ENCODE data around the gene SLC35D3.
"Not testable (repeated sequence)": the region's sequence is repeated elsewhere in the genome, so short reads cannot be mapped to it uniquely, and the experiment has no call there.

SLC35D3 gene

GRCh38 chr6:136921936-136922684 lies at the start of gene SLC35D3:
Gene SLC35D3 (plus strand): TSS chr6:136922301. CDS start chr6:136922429, 128 bp downstream.
- peak; percentile 29 for DNase-seq

DNA sequence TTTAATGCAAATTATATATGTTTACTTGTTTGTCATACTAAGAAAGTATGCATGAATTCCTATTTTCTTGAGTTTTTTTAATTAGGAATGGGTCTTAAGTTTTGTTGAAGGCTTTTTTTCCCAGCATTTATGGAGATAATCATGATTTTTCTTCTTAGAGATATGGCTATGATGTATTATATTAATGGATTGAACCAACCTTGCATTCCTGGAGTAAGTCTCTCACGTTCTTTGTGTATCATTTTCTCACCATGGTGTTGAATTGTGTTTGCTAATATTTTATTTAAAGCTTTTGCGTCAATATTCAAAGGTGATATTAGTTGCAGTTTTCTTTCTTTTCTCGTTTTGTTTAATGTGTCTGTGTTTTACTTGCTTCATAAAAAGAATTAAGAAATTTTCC lies 48.4 kb upstream of the SLC35D3 start:
- DNase-seq: no peak

GRCh38 chr6:136876469-136876868 lies 45.6 kb upstream of the SLC35D3 start:
- not testable (repeated sequence) for DNase-seq

DNA sequence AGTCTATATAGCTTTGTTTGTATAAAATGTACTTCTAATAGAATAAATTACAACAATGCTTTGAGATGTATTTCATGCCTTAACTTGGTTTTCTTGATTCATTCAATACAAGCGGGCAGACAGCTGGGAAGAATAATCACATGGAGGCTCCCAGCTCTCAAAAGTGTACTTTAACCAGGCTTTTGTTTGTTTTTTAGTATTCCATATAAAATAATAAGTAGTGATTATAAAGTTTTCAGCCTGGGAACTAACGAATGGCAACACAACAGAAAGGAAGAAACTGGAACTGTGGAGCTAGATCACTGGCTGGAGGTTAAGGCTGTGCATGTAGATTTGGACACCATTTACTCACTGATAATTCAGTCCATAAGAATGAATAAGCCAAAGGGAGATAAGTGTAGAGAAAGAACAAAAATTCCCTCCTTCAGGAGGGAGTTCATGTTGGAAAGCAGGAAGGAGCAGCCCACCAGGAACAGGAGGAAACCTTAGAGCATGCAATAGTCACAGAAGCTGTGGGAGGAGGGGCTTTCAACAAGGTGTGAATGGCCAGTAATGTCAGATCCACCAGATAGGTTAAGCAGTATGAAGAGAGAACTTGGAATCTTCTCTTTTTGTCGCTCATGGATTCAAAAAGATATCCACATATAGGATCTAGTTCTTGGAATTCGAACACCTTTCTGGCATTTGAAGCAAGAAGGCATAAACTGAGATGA lies 41.2 kb upstream of the SLC35D3 start:
- no peak for DNase-seq

- peak; percentile 3 for DNase-seq
Observed at GRCh38 chr6:136886091-136886490, 36.0 kb upstream of the SLC35D3 start.

DNA sequence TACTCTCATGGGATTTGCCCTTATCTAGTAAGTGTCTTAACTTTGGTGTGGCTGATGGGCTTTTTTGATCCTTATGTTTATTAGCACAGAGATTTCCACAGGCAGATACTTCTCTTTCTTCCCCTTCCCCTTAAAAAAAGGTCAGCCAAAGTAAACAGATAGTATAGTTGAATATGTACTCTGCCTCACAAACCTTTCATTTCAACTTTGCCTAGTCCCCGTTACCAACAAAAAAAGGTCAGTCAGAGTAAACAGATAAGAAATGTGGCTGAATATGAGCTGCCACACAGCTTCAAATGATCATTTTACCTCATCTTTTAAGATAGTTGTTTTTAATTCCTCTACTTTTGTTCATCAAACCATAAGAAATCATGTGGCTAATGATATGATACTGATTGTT lies 34.1 kb upstream of the SLC35D3 start:
- no peak for DNase-seq

GRCh38 chr6:136889271-136890193 lies 32.6 kb upstream of the SLC35D3 start:
- DNase-seq: no peak

DNA sequence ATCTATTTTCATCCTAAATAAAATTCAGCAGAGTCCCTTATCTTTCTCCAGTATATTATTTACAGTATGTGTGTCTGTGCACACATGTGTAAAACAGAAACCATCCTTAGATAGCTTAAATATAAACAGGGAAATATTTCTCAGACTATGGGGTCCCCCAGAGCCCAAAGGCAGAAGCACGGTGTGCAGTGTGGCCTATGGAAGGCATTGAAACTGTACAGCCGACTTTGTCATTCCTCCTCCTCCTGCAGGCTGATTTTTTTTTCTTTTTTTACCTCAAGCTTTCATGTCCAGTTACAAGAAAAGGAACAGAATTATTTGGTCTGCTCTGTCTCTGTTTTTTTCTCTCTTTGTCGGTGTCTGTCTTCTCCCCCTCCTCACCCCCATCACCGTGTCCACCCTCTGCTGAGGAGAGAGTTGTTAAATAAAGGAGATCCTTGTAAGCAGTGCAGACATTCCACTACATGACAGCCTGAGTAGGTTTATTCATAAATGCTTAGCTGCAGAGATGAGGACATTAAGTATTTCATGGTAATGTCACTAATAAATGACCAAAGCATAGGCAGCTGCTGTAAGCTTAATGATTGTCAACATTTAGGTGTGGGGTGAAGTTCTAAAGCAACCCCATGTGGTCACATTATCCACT lies 31.8 kb upstream of the SLC35D3 start:
- no peak for DNase-seq

GRCh38 chr6:136890986-136891385 lies 31.1 kb upstream of the SLC35D3 start:
- no peak for DNase-seq

- no peak for DNase-seq
Observed at GRCh38 chr6:136893187-136893586, 28.9 kb upstream of the SLC35D3 start.

GRCh38 chr6:136895901-136896300 lies 26.2 kb upstream of the SLC35D3 start:
- no peak for DNase-seq

- no peak for DNase-seq
Observed at GRCh38 chr6:136897071-136897470, 25.0 kb upstream of the SLC35D3 start.

GRCh38 chr6:136901212-136901784 lies 20.8 kb upstream of the SLC35D3 start:
- DNase-seq: no peak

DNA sequence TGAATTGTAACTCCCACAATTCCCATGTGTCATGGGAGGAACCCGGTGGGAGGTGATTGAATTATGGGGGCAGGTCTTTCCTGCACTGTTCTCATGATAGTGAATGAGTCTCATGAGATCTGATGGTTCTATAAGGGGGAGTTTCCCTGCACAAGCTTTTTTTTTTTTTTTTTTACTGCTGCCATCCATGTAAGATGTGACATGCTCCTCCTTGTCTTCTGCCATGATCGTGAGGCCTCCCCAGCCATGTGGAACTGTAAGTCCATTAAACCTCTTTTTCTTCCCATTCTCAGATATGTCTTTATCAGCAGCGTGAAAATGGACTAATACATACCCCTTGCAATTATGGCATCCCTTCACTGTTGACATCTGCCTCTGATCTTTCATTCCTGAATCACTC lies 17.6 kb upstream of the SLC35D3 start:
- DNase-seq: not testable (repeated sequence)

DNA sequence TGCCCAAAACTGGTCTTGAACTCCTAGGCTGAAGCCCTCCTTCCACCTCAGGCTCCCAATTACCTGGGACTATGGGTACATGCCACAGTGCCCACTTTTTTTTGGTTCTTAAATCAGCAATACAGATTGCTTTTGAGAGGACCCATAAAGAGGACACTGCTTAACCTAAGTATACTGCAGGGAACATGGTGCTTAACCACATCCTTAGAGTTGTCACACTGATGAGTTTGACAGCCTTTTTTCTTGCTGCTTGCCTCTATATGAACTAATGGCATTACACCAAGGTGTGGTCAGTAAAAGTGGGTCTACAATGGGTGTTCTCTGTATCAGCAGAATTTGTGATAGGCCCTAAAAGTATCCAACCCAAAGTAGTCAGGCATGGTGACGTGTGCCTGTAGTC lies 7.2 kb upstream of the SLC35D3 start:
- DNase-seq: no peak

GRCh38 chr6:136918706-136919105 lies 3.4 kb upstream of the SLC35D3 start:
- DNase-seq: no peak

DNA sequence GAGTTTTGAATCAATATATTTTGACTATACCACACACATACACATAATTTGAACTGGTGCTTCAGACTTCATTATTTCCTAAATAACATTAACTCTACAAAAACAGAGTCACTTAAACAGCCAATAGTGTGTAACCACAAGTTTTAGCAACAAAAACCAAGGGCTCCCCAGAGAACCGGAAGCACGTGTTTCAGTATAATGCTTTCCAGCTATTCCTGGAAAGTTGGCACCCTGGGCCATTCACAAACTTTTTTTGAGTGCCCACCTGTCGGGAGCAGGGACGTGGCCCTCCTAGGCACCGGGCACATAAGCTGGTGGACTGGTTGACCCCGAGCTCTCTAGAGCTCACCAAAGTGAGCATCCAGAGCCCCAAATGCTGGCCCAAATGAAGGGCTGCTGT lies 1.9 kb upstream of the SLC35D3 start:
- DNase-seq: no peak

- peak; percentile 10 for DNase-seq
Observed at GRCh38 chr6:136920671-136921380, 1.3 kb upstream of the SLC35D3 start.

DNA sequence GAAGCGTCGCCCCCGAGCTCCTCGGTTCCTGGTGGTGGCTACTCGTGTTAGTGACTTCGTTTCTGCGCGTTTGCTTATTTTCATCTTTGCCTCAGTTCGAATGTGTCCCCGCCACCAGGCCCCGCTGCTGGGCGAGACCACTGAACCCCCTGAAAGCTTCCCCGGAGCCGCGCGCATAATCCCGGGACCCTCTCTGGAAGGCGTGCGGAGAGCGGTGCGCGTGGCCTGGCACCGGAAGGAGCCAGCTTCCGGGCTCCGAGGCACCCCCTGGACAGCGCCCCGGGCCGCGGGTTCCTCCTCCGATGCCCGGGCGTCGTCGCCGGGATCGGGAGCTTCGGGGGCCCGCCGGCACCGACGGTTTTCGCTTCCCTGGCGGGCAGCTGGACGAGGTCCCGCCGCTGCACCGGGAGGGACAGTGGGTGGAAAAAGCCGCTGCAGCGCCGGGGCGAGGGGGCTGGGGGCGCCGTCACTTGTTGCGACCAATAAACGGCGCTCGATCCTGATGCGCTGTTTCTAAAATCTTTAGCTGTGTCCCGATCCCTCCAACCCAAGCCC lies 643 bp upstream of the SLC35D3 start:
- peak; percentile 30 for DNase-seq

DNA sequence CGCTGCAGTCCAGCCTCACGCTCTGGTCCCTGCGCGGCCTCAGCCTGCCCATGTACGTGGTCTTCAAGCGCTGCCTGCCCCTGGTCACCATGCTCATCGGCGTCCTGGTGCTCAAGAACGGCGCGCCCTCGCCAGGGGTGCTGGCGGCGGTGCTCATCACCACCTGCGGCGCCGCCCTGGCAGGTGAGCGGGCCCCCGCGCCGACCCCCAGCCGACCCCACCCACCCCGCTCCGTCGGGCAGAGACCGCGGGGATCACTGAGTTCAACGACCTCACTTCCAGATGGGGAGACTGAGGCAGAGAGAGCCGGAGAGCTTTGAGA lies 545 bp downstream of the SLC35D3 start:
- DNase-seq: no peak

- no peak for DNase-seq
Observed at GRCh38 chr6:136923116-136923953, 1.2 kb downstream of the SLC35D3 start.
